OCI-LY7 (cell line): ENCODE measurements around the gene VCP.

Experiments
- CTCF ChIP-seq: fragments of 200-600 bp; sonication (generic); conservative IDR thresholded peaks from 2 replicates; pipeline ENCODE4 v1.5.1; 2014; ENCODE audit warnings: mild to moderate bottlenecking, antibody characterized with exemption, low read length, moderate library complexity, mixed read lengths
- EZH2phosphoT487 ChIP-seq: fragments of 200-600 bp; sonication (generic); IDR thresholded peaks from 2 replicates; pipeline ENCODE4 v1.6.1; 2018; ENCODE audit warnings: low read depth, borderline replicate concordance, mild to moderate bottlenecking, mixed run types, antibody characterized with exemption, low read length, moderate library complexity, mixed read lengths

DNA sequence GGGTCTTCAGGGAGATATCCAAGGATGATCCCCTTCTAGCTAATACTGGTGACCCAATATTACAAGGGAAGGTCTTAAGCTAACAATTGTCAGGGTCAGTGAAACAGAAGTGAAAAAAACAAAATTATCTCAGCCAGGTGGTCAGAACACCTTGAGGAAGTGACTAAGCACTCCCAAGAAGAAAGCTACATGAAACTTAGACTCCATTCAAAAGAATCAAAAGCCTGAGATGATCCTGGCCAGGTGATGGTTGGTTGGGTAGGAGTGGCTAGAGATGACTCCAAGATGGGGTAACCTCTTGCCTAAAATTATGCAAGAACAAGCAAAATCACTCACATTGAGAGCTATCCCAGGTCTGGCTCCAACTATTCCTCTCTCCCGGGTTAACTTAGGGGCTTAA is 5.4 kb downstream of the VCP start:
- TF ChIP-seq CTCF (no peak), EZH2phosphoT487 (no peak)
